Ascending aorta (tissue), 2 donors: Measurements from ENCODE around the gene DDX24. TPM values are rescaled to one million over a fixed set of nuclear protein-coding genes. Genes with fewer than 3 reads are reported as not detected.

ENCODE experiments used
- DNase-seq, 2 donors: peaks; one replicate each; pipeline ENCODE4 v3.0.0-alpha.2; 2019; ENCODE audit warnings: low spot score in 2 of 2
- H3K27ac ChIP-seq, 2 donors: fragments of 200-600 bp; sonication (generic); one replicate each; pipeline ENCODE4 v1.5.1; 2016 to 2017; ENCODE audit warnings: mild to moderate bottlenecking in 1 of 2
- H3K27me3 ChIP-seq: fragments of 200-600 bp; sonication (generic); one replicate; pipeline ENCODE4 v1.5.1; 2017
- H3K36me3 ChIP-seq, 2 donors: fragments of 200-600 bp; sonication (generic); one replicate each; pipeline ENCODE4 v1.5.1; 2016
- H3K4me1 ChIP-seq, 2 donors: fragments of 200-600 bp; sonication (generic); one replicate each; pipeline ENCODE4 v1.5.1; 2016 to 2017; ENCODE audit warnings: mild to moderate bottlenecking in 1 of 2
- H3K4me3 ChIP-seq, 2 donors: fragments of 200-600 bp; sonication (generic); one replicate each; pipeline ENCODE4 v1.5.1; 2016 to 2017; ENCODE audit warnings: mild to moderate bottlenecking in 1 of 2
- H3K9me3 ChIP-seq, 2 donors: fragments of 200-600 bp; sonication (generic); one replicate each; pipeline ENCODE4 v1.5.1; 2016
- intact Hi-C: fragments of 100-400 bp; cut with DNase I; formaldehyde crosslinking; loops from one replicate; pipeline ENCODE4 v1.15.1; 2023
- total RNA-seq: library from RNA; depleted of rRNA; stranded (reverse); fragments of >200 nt; gene quantifications from one replicate; pipeline ENCODE4 v1.1.0, GENCODE V29; 2016
- TF ChIP-seq, protein P1 (sequence below), 3 experiments: fragments of 200-600 bp in 2 of 3; fragments of 450-650 bp in 1 of 3; sonication (generic) in 2 of 3; IDR thresholded peaks; one replicate each; pipeline ENCODE4 v1.5.1; 2016 to 2019; ENCODE audit warnings: antibody characterized with exemption in 3 of 3, mild to moderate bottlenecking in 1 of 3, moderate library complexity in 1 of 3

Gene DDX24
- total RNA-seq, 1 donor from 2014 or later = 104 TPM

DNA sequence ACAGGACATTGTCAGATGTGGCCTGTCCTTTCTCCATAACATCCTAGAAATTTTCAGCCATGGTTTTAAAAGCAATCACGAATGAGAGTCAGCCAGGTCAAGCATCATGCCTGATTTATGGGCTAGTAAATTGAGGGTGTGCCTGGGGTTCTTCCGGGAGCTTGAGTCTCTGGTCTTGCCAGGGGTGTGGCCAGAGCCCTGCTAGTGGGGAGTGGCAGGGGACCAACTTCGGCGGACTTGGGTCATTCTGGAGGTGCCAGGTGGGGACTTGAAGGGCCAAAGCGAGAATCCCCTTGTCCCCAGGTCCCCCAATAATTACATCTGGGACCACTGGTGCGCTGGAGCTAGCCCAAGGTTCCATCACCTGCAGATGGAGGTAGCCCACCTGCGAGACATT is 49.1 kb downstream of the DDX24 start:
- H3K27me3 ChIP-seq = no peaks in the 10 kb centered on the region
- H3K4me3 ChIP-seq = no peak overlapping the region
- intact Hi-C loops = no loop called here
- H3K27ac ChIP-seq = no peak overlapping the region
- no peaks in the 10 kb centered on the region for H3K36me3 ChIP-seq
- no peak for DNase-seq
- TF ChIP-seq, protein P1, sequence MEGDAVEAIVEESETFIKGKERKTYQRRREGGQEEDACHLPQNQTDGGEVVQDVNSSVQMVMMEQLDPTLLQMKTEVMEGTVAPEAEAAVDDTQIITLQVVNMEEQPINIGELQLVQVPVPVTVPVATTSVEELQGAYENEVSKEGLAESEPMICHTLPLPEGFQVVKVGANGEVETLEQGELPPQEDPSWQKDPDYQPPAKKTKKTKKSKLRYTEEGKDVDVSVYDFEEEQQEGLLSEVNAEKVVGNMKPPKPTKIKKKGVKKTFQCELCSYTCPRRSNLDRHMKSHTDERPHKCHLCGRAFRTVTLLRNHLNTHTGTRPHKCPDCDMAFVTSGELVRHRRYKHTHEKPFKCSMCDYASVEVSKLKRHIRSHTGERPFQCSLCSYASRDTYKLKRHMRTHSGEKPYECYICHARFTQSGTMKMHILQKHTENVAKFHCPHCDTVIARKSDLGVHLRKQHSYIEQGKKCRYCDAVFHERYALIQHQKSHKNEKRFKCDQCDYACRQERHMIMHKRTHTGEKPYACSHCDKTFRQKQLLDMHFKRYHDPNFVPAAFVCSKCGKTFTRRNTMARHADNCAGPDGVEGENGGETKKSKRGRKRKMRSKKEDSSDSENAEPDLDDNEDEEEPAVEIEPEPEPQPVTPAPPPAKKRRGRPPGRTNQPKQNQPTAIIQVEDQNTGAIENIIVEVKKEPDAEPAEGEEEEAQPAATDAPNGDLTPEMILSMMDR (IDR thresholded peaks at IDR 0.05) = no peak
- no peaks in the 10 kb centered on the region for H3K9me3 ChIP-seq
- no peaks in the 10 kb centered on the region for H3K4me1 ChIP-seq

DNA sequence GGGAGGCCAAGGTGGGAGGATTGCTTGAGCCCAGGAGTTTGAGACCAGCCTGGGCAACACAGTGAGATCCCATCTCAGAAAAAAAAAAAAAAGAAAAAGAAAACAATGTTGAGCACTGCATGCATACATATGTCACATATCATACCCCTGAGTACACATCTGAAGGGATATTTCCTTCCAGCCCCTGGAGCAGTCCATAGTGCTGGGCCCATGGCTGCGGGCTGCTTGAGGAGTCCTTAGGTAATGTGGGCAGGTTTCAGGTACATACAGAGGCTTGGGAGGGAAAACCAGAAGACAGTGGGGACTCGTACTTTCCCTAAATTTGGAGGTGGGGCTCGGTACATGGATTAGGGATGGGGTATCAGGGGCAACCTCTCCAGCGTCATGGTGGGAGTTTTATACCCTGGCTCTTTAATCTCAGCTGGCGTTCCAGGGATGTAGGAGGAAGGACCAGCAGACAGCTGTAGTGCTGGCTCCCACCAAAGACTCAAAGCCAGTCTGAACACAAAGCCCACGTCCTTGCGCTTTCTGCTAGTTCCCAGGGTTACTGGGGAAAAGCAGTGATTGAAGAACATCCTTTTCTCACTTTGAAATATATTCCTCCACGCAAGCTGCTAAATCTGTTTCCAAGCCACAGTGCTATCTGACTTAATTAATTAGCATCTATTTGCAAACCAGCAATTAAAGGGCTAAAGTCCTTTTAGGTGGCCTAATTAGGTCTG is 49.7 kb downstream of the DDX24 start:
- Histone ChIP-seq H3K27ac (no peak overlapping the region), H3K27me3 (no peaks in the 10 kb centered on the region), H3K4me1 (peaks cover 0 to 3% of the 10 kb centered on the region in 2 donors), H3K36me3 (no peaks in the 10 kb centered on the region), H3K4me3 (no peak overlapping the region), H3K9me3 (no peaks in the 10 kb centered on the region)
- intact Hi-C loops = no loop called here
- TF ChIP-seq, protein P1 (IDR thresholded peaks at IDR 0.05) = no peak
- DNase-seq = no peak

GRCh38 chr14:94030571-94030970 is 50.4 kb downstream of the DDX24 start:
- H3K27me3 ChIP-seq = no peaks in the 10 kb centered on the region
- no peaks in the 10 kb centered on the region for H3K9me3 ChIP-seq
- H3K36me3 ChIP-seq = no peaks in the 10 kb centered on the region
- no peak overlapping the region for H3K27ac ChIP-seq
- intact Hi-C loops = no loop called here
- H3K4me3 ChIP-seq = no peak overlapping the region
- H3K4me1 ChIP-seq = peaks cover 0 to 3% of the 10 kb centered on the region in 2 donors
- TF ChIP-seq, protein P1 (IDR thresholded peaks at IDR 0.05) = no peak
- no peak for DNase-seq

- no peak overlapping the region for H3K27ac ChIP-seq
- H3K36me3 ChIP-seq = no peaks in the 10 kb centered on the region
- H3K9me3 ChIP-seq = no peaks in the 10 kb centered on the region
- no peak for DNase-seq
- no peak overlapping the region for H3K4me3 ChIP-seq
- TF ChIP-seq, protein P1 (IDR thresholded peaks at IDR 0.05) = no peak
- peaks cover 0 to 3% of the 10 kb centered on the region in 2 donors for H3K4me1 ChIP-seq
- intact Hi-C loops = loop anchor here (5.0 to 10.0 kb wide), 2 partner anchors 143 to 255 kb away; partner anchors contain the start of gene PPP4R4
- no peaks in the 10 kb centered on the region for H3K27me3 ChIP-seq
Measured at GRCh38 chr14:94029671-94030203, 51.3 kb downstream of the DDX24 start.

DNA sequence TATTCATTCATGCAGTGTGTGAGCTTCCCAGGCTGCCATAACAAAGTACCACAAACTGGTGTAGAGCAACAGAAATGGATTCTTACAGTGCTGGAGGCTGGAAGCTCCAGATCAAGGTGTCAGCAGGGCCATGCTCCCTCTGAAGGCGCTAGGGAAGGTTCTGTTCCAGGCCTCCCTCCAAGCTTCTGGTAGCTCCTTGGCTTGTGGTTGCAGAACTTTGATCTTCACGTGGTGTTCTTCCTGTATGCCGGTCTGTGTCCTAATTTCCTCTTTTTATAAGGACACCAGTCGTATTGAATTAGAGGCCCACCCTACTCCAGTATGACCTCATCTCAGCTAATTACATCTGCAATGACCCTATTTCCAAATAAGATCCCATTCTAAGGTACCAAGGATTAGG is 51.7 kb downstream of the DDX24 start:
- Histone ChIP-seq H3K36me3 (no peaks in the 10 kb centered on the region), H3K4me1 (peaks cover 0 to 3% of the 10 kb centered on the region in 2 donors), H3K9me3 (no peaks in the 10 kb centered on the region), H3K27ac (no peak overlapping the region), H3K27me3 (no peaks in the 10 kb centered on the region), H3K4me3 (no peak overlapping the region)
- no peak for DNase-seq
- intact Hi-C loops = loop anchor here (5.0 to 10.0 kb wide), 2 partner anchors 143 to 254 kb away; partner anchors contain the start of gene PPP4R4
- TF ChIP-seq, protein P1 (IDR thresholded peaks at IDR 0.05) = no peak
